ENCODE measurements around the gene MAX.
"Not testable (repeated sequence)": the region's sequence is repeated elsewhere in the genome, so short reads cannot be mapped to it uniquely, and the experiment has no call there.

MAX gene

DNA sequence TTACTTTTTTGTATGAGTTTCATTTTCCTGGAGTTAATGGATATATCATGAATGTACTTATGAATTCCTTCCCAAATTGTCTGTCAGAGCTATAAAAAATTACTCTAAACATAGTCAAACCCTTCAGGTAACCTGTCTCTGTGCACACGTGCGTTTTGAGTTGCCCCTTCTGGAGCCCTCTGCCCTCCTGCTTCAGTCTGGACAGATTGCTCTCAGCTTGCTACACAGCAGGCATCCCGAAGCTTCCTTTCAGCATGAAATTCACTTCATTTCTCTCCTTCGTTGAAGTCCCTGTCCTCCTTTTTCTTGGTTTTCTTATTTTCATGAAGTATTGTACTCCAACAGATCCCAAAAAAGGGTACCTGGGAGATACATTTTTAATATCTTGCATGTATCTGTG lies 68.3 kb downstream of the MAX start:
- H3K4me3 ChIP-seq (ENCODE audit: low read depth, low read length), result no peak overlapping the region
- DNase-seq (ENCODE audit: low read depth), result no peak
- TF ChIP-seq, protein P1, sequence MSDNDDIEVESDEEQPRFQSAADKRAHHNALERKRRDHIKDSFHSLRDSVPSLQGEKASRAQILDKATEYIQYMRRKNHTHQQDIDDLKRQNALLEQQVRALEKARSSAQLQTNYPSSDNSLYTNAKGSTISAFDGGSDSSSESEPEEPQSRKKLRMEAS (IDR thresholded peaks at IDR 0.05; ENCODE audit: low read depth, low read length), result no peak
- TF ChIP-seq POLR2A (IDR thresholded peaks at IDR 0.05; ENCODE audit: extremely low read depth, insufficient read length) (no peak), MYC (IDR thresholded peaks at IDR 0.05; ENCODE audit: low read depth, low read length) (no peak)
- TF ChIP-seq, protein P2, sequence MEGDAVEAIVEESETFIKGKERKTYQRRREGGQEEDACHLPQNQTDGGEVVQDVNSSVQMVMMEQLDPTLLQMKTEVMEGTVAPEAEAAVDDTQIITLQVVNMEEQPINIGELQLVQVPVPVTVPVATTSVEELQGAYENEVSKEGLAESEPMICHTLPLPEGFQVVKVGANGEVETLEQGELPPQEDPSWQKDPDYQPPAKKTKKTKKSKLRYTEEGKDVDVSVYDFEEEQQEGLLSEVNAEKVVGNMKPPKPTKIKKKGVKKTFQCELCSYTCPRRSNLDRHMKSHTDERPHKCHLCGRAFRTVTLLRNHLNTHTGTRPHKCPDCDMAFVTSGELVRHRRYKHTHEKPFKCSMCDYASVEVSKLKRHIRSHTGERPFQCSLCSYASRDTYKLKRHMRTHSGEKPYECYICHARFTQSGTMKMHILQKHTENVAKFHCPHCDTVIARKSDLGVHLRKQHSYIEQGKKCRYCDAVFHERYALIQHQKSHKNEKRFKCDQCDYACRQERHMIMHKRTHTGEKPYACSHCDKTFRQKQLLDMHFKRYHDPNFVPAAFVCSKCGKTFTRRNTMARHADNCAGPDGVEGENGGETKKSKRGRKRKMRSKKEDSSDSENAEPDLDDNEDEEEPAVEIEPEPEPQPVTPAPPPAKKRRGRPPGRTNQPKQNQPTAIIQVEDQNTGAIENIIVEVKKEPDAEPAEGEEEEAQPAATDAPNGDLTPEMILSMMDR (IDR thresholded peaks at IDR 0.05; ENCODE audit: low read depth, low read length), result no peak

DNA sequence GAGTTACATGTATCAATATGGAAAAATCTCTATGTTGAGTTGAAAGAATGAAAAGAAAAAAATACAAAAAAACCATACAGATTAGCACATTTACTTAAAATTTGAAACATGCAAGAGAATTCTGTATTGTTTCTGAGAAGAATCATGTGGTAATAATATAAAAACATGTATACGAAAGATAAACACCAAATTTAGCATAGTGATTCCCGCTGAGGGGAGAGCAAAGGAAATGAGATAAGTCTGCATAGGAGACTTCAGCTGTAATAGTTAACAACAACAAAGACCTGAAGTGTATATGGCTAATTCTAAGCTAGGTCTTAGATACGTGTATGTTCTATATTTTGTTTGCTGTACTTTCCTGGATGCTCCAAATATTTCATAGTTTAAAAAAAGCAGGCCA lies 69.1 kb downstream of the MAX start:
- no peak for DNase-seq (ENCODE audit: low read depth)
- H3K4me3 ChIP-seq (ENCODE audit: low read depth, low read length), result no peak overlapping the region
- TF ChIP-seq, protein P1 (IDR thresholded peaks at IDR 0.05; ENCODE audit: low read depth, low read length), result no peak
- TF ChIP-seq, protein P2 (IDR thresholded peaks at IDR 0.05; ENCODE audit: low read depth, low read length), result no peak
- TF ChIP-seq MYC (IDR thresholded peaks at IDR 0.05; ENCODE audit: low read depth, low read length) (no peak), POLR2A (IDR thresholded peaks at IDR 0.05; ENCODE audit: extremely low read depth, insufficient read length) (no peak)

DNA sequence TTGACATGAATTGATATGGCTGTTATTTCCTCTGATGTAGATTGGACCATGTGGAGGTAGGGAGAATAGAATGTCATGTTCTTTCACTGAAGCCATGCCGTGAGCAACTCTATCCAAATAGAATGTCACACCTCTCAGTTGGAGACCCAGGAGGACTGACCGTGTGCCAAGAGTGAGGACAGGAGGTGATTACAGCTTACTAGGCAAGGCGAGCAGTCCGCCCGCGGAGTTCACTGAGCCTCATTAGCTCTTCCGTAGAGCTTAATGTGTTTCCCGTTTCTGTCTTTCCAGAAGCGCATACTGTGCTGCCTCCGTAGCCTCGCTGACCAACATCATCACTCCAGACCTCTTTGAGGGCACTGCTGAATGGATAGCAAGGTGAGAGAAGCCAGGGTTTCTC lies 70.0 kb downstream of the MAX start:
- DNase-seq (ENCODE audit: low read depth), result no peak
- TF ChIP-seq POLR2A (IDR thresholded peaks at IDR 0.05; ENCODE audit: extremely low read depth, insufficient read length), result no peak
- no peak for TF ChIP-seq MYC (IDR thresholded peaks at IDR 0.05; ENCODE audit: low read depth, low read length)
- TF ChIP-seq, protein P2 (IDR thresholded peaks at IDR 0.05; ENCODE audit: low read depth, low read length), result no peak
- TF ChIP-seq, protein P1 (IDR thresholded peaks at IDR 0.05; ENCODE audit: low read depth, low read length), result no peak
- H3K4me3 ChIP-seq (ENCODE audit: low read depth, low read length), result no peak overlapping the region

DNA sequence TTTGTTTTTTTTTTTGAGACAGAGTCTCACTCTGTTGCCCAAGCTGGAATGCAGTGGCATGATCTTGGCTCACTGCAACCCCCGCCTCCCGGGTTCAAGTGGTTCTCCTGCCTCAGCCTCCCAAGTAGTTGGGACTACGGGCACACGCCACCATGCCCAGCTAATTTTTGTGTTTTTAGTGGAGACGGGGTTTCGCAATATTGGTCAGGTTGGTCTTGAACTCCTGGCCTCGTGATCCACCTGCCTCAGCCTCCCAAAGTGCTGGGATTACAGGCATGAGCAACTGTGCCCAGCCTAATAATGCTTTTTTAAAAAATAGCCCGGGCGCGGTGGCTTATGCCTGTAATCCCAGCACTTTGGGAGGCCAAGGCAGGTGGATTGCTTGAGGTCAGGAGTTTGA lies 71.0 kb downstream of the MAX start:
- H3K4me3 ChIP-seq (ENCODE audit: low read depth, low read length); DNase-seq (ENCODE audit: low read depth): not testable (repeated sequence)

DNA sequence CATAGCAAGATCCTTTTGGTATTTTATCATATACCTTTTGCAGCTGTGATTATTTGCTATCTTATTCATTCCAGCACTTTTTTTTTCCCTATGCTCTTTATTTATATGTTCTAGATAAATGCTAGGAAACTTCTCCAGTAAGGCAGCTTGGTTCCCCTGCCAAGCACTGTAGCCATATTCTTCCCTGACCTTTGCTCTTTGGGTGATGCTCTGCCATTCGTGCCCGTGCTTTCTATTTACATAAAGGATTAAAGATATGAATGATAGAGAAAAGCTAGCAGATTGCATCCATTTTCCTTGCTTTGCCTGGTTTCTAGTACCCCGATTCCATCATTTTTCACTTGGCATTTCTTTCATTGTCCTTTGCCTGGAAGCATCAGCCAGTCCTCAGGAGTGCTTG lies 73.4 kb downstream of the MAX start:
- DNase-seq (ENCODE audit: low read depth), result no peak
- TF ChIP-seq POLR2A (IDR thresholded peaks at IDR 0.05; ENCODE audit: extremely low read depth, insufficient read length) (no peak), MYC (IDR thresholded peaks at IDR 0.05; ENCODE audit: low read depth, low read length) (no peak)
- TF ChIP-seq, protein P2 (IDR thresholded peaks at IDR 0.05; ENCODE audit: low read depth, low read length), result no peak
- TF ChIP-seq, protein P1 (IDR thresholded peaks at IDR 0.05; ENCODE audit: low read depth, low read length), result no peak
- no peak overlapping the region for H3K4me3 ChIP-seq (ENCODE audit: low read depth, low read length)

DNA sequence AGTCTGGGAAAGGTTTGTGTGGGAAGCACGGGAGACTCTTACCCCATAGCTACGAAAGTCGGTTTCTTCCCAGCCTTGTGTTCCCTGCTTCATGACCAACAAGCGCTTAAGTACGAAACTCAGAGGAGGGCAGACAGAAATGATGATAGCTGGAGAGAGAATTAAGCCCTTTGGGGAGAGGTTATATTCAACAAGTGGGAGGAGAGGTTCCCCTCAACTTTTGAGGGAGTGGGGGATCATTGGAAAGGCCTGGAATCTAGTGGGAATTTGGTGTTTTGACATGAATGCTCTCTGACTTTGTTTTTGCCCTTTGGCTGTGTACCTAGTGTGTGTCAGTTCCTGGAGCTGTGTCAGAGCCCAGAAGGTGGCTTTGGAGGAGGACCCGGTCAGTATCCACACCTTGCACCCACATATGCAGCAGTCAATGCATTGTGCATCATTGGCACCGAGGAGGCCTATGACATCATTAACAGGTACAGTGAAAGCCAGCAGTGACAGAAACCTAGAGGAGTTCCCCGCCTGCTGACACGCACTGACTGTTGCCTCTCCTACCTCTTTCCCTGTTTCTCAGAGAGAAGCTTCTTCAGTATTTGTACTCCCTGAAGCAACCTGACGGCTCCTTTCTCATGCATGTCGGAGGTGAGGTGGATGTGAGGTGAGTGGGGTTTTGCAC lies 75.1 kb downstream of the MAX start:
- TF ChIP-seq, protein P1 (IDR thresholded peaks at IDR 0.05; ENCODE audit: low read depth, low read length), result no peak
- TF ChIP-seq MYC (IDR thresholded peaks at IDR 0.05; ENCODE audit: low read depth, low read length) (no peak), POLR2A (IDR thresholded peaks at IDR 0.05; ENCODE audit: extremely low read depth, insufficient read length) (no peak)
- TF ChIP-seq, protein P2 (IDR thresholded peaks at IDR 0.05; ENCODE audit: low read depth, low read length), result no peak
- no peak overlapping the region for H3K4me3 ChIP-seq (ENCODE audit: low read depth, low read length)
- DNase-seq (ENCODE audit: low read depth), result no peak

Measured in NB4 (cell line).